Measurements from ENCODE around the gene CCDC186.

The CCDC186 gene

DNA sequence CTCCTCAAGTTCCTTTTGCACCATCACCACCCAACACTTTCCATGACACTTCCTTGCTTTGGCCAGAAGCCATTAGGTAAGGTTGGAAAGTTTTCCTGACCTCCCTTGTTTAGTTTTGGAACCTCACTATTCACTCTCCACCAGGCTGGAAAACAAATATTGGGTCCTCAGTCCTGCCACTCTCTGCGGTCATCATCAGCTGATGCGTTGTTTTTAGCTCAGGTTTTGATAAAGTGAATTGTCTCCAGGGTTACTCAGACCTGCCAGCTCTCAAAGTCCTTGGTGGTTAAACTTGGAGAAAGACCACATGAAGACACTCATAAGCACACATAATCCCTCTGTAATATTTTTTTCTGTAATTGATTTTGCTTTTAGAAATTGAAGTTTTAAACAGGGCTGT is 55.5 kb downstream of the CCDC186 start:
- no peak for DNase-seq (ENCODE audit: low read depth, low spot score)
- H3K27ac ChIP-seq: no peak overlapping the region

DNA sequence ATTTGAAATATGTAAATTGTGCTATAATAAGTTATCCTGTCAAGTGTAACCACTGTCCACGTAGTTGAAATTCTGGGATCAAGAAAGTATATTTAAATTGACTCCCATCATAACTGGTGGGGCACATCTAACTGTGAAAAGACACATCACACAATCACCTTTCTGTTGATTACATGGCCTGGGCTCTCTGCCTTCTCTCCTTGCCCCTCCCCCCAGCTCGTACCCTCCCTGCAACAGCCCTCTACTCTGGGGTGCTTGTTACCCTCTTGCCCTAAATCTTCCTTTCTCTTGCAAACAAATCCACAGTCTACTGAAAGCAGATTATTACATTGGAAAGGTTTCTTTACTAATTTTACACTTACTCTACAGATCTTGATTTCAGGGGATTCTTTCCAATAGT is 56.3 kb downstream of the CCDC186 start:
- no peak overlapping the region for H3K27ac ChIP-seq

GRCh38 chr10:114115661-114116445 is 58.1 kb downstream of the CCDC186 start:
- no peak for DNase-seq (ENCODE audit: low read depth, low spot score)
- no peak overlapping the region for H3K27ac ChIP-seq

More for the DNA sequence above, 56.3 kb downstream of the CCDC186 start:
- no peak for DNase-seq (ENCODE audit: low read depth, low spot score)

- no peak overlapping the region for H3K27ac ChIP-seq
- DNase-seq (ENCODE audit: low read depth, low spot score): no peak
Measured at GRCh38 chr10:114110174-114110972, 63.6 kb downstream of the CCDC186 start.

GRCh38 chr10:114103284-114103683 is 70.7 kb downstream of the CCDC186 start:
- H3K27ac ChIP-seq: no peak overlapping the region
- DNase-seq (ENCODE audit: low read depth, low spot score): peak; percentile 14

DNA sequence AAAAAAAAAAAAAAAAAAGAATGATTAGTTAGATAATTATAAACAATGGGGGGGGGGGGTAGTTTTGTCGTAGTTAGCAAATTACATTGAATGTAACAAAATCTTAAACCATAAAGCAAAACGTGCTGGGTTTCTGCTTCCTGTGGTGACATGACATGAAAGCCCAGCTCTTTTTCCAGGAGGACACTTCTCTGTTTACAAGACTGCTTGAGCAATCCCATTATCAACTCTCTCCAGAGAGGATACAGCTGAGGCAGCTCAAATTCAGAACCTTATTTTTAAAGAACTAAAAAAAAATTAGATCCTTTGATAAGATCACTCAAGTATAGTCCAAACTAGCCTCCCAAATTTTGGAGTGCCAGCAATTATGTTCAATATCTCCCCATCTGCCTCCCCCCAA is 71.7 kb downstream of the CCDC186 start:
- no peak overlapping the region for H3K27ac ChIP-seq
- DNase-seq (ENCODE audit: low read depth, low spot score): no peak

DNA sequence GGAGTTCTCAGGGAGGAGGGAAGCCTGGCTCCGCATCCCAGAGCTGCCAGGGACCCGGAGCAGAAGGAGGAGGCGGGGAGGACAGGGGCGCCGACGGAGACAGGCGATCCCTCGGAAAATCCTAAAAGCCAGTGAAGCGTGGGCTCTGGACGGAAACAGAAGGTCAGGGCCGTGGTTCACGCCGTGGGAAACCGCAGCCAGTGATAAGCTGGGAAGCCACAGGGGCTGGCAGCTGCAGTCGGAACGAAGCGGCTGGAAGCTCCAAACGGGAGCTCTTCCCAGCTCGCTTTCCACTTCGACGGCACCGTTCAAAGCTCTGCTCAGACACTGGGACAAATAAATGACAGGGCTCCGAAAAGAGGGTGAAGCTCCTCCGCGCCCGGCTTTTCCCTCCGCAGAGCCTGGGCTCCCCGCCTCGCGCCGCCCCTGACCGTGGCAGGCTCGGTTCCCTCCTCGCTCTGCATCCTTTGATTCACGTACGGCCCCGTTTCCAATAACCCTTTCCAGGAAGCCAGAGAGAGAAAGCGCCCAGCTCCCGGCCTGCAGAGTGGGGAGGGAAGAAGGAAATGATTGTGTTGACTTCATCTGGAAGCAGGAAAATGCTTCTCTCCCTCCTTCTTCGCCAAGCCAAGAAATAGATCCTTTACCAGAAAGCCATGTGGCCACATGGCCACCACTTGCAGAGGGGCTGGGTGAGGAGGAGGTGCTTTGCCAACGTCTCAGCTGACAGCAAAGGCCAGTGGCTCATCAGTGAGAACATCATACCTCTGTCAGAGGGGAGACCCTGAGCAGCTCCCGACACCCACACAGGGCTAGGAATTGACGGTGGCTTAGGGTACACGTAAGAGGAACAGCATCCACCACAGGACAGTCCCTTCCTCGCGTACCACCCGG is 72.9 kb downstream of the CCDC186 start:
- H3K27ac ChIP-seq: no peak overlapping the region
- no peak for DNase-seq (ENCODE audit: low read depth, low spot score)

GRCh38 chr10:114096864-114097263 is 77.1 kb downstream of the CCDC186 start:
- no peak for DNase-seq (ENCODE audit: low read depth, low spot score)
- no peak overlapping the region for H3K27ac ChIP-seq

GRCh38 chr10:114095559-114096337 is 78.3 kb downstream of the CCDC186 start:
- H3K27ac ChIP-seq: no peak overlapping the region
- no peak for DNase-seq (ENCODE audit: low read depth, low spot score)

DNA sequence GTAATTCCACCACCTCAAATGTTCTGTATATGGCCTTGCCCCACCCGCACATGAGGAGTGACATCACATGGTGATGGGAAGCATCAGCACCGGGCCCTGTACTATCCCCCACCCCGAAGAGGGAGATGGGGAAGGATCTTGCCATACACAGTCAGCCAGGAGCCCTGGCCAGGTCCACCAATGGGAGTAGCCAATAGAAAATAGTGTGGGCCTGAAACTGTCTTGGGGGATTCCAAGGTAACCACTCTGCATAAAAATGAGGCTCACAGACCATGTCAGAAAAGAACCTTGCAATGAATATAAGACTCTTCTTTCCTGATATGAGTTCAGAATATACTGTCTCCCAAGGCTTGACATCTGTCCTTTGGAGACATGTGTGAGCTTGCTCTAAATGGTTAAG is 79.2 kb downstream of the CCDC186 start:
- H3K27ac ChIP-seq: no peak overlapping the region
- DNase-seq (ENCODE audit: low read depth, low spot score): no peak

DNA sequence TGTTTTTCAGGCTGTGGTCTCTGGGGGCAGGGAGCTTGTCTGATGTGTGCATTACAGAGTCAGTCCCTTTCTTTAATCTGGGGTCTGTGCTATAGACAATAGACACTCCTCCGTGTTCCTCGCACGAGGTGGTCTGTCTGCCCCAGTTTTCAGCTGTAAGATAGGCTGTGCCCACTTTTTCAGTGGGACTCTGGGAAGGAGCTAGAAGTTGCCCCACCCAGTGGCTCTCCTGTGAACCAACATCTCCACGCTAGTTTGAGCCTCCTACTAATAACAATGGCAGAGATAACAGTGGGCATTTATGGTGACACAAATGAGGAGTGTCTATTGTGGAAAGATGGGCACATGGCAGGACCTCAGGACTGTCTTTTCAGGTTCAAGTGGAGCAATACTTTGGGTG is 86.3 kb downstream of the CCDC186 start:
- no peak for DNase-seq (ENCODE audit: low read depth, low spot score)
- no peak overlapping the region for H3K27ac ChIP-seq

DNA sequence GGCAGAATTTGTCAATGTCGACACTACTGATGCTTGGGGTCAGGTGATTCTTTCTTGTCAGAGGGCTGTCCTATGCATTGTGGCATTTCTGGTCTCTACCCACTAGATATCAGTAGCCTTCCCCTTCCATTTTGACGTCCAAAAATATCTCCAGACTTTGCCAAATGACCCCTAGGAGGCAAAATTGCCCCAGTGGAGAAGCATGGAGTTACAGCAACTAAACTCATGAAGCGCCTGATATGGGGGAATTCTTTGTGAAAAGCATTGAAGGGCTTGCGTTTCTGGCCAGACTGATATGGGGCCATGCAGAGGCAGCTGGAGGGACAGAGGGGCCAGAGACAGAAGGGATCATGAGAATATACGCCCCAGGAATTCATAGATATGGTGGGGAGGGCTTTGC is 86.7 kb downstream of the CCDC186 start:
- no peak for DNase-seq (ENCODE audit: low read depth, low spot score)
- no peak overlapping the region for H3K27ac ChIP-seq

GRCh38 chr10:114084215-114084614 is 89.8 kb downstream of the CCDC186 start:
- no peak for DNase-seq (ENCODE audit: low read depth, low spot score)
- no peak overlapping the region for H3K27ac ChIP-seq

DNA sequence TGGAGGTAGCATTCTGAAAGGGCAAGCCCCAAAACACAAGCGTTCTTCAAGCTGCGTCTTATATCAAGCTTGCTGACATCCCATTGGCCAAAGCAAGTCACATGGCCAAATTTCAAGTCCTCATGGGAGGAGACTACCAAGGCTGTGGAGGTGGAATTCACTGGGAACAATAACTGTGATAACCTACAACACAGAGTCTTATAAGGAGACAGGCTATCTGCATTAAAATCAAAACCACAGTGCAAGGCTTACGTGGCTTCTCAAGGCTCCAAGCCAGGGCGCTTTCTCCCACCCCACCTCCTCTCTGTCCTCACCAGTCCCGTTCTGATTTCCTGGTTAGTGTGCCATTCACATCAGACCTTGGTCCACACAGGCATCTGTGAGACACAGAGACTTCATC is 91.0 kb downstream of the CCDC186 start:
- peak; percentile 10 for DNase-seq (ENCODE audit: low read depth, low spot score)
- no peak overlapping the region for H3K27ac ChIP-seq

DNA sequence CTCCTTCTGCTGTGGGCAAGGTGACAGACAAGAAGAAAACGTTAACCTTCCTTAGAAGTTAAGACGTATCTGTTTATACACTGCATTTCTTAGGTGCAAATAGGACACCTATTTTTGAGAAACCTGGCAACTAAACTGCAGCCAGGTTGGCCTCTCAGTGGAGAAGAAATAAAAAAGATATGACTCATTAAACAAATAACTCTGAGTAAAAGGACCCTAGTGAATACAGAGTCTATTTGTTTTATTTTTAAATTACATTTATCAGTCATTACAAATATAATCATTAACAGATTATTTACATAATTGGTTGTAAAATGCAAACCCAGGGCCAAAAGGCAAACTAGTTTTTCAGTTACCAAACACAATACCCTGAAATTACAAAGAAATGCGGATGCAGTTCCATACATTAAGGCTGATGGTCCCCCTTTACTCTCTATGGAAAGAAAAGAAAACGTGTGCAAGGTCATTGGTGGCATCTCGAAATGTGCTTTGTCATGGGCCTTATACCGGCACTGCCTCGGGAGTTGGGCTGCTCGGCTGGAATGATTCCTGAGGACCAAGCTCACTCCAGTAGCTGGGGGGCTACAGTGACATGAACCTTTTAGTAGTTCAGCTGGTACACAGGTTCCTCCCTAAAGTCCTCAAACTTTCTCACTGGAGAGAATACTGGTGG is 92.0 kb downstream of the CCDC186 start:
- DNase-seq (ENCODE audit: low read depth, low spot score): no peak
- no peak overlapping the region for H3K27ac ChIP-seq

DNA sequence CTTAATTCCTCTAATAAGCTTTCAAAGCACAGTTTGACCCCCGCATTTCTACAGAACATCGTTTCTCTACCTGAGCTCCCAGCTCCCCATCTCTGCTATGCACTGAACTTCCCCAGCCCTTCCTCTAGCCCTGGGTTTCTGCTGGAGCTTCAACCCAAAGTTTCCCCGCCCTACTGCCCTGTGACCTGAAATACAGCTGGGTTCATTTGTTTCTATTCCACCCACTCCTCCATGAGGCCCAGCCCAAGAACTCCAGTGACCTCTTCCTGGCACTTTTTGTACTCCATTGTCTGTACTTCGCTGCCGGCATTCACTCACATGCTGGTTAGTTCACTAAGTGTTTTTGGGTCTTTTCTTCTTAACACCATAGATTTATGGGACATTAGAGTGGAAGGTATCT is 94.6 kb downstream of the CCDC186 start:
- H3K27ac ChIP-seq: no peak overlapping the region
- DNase-seq (ENCODE audit: low read depth, low spot score): no peak

- no peak for DNase-seq (ENCODE audit: low read depth, low spot score)
- H3K27ac ChIP-seq: no peak overlapping the region
Measured at GRCh38 chr10:114078346-114078745, 95.7 kb downstream of the CCDC186 start.

GRCh38 chr10:114077815-114078219 is 96.2 kb downstream of the CCDC186 start:
- DNase-seq (ENCODE audit: low read depth, low spot score): no peak
- H3K27ac ChIP-seq: no peak overlapping the region

GRCh38 chr10:114077347-114077746 is 96.7 kb downstream of the CCDC186 start:
- DNase-seq (ENCODE audit: low read depth, low spot score): no peak
- no peak overlapping the region for H3K27ac ChIP-seq
